ENCODE results near the gene PAX5.

PAX5 gene

GRCh38 chr9:36932198-36932597 lies 101.9 kb downstream of the PAX5 start:
- DNase-seq (ENCODE audit: low read depth), result no peak

- no peak for DNase-seq (ENCODE audit: low read depth)
These were observed 103.1 kb downstream of the PAX5 start for GRCh38 chr9:36930941-36931340.

GRCh38 chr9:36929350-36929675 lies 104.8 kb downstream of the PAX5 start:
- no peak for DNase-seq (ENCODE audit: low read depth)

GRCh38 chr9:36928670-36929349 lies 105.3 kb downstream of the PAX5 start:
- no peak for DNase-seq (ENCODE audit: low read depth)

- no peak for DNase-seq (ENCODE audit: low read depth)
These were observed 105.9 kb downstream of the PAX5 start for GRCh38 chr9:36928210-36928609.

GRCh38 chr9:36924757-36925432 lies 109.2 kb downstream of the PAX5 start:
- no peak for DNase-seq (ENCODE audit: low read depth)

GRCh38 chr9:36924071-36924470 lies 110.0 kb downstream of the PAX5 start:
- no peak for DNase-seq (ENCODE audit: low read depth)

- DNase-seq (ENCODE audit: low read depth), result no peak
These were observed 110.9 kb downstream of the PAX5 start for GRCh38 chr9:36923025-36923625.

GRCh38 chr9:36922548-36922947 lies 111.5 kb downstream of the PAX5 start:
- no peak for DNase-seq (ENCODE audit: low read depth)

- no peak for DNase-seq (ENCODE audit: low read depth)
These were observed 119.9 kb downstream of the PAX5 start for GRCh38 chr9:36914212-36914577.

- no peak for DNase-seq (ENCODE audit: low read depth)
These were observed 120.5 kb downstream of the PAX5 start for GRCh38 chr9:36913393-36914211.

- no peak for DNase-seq (ENCODE audit: low read depth)
These were observed 121.4 kb downstream of the PAX5 start for GRCh38 chr9:36912620-36913019.

- no peak for DNase-seq (ENCODE audit: low read depth)
These were observed 122.3 kb downstream of the PAX5 start for GRCh38 chr9:36911601-36912412.

- DNase-seq (ENCODE audit: low read depth), result no peak
These were observed 123.0 kb downstream of the PAX5 start for GRCh38 chr9:36911037-36911436.

GRCh38 chr9:36906492-36906891 lies 127.6 kb downstream of the PAX5 start:
- no peak for DNase-seq (ENCODE audit: low read depth)

- no peak for DNase-seq (ENCODE audit: low read depth)
These were observed 128.7 kb downstream of the PAX5 start for GRCh38 chr9:36905101-36906066.

GRCh38 chr9:36903541-36904435 lies 130.3 kb downstream of the PAX5 start:
- DNase-seq (ENCODE audit: low read depth), result no peak

- DNase-seq (ENCODE audit: low read depth), result no peak
These were observed 131.1 kb downstream of the PAX5 start for GRCh38 chr9:36902861-36903524.

- DNase-seq (ENCODE audit: low read depth), result no peak
These were observed 131.9 kb downstream of the PAX5 start for GRCh38 chr9:36902080-36902716.

Data from activated T-cell treated with anti-CD3 and anti-CD28 coated beads for 1 hour (primary cell).